Activated CD4-positive, alpha-beta T cell treated with anti-CD3 and anti-CD28 coated beads for 48 hours (primary cell): ENCODE results near the gene LAMA3.

ENCODE experiments used
- DNase-seq: peaks from one replicate; pipeline ENCODE4 v3.0.0-alpha.2; 2020

The LAMA3 gene

GRCh38 chr18:23953984-23954383, 264.7 kb downstream of the LAMA3 start:
- DNase-seq, result no peak

DNA sequence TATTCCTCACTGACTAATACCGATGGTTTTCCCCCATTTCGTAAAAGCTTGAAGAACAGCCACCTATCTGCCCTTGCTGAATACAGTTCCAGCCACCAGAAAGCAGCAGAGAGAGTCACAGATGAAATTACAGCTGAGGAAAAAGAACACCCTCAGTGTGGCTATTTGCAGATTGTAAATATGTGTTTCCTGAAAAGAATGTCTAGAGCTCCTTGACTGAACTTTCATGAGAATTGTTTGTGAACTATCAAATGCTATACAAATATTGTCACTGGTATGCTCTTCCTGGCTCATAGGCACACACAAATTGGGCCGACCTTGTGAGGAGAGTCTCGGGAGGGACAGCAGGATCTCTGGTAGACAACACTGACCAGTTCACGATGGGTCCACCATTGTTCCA, 267.2 kb downstream of the LAMA3 start:
- no peak for DNase-seq

- DNase-seq, result no peak
Observed at GRCh38 chr18:23958036-23958435, 268.8 kb downstream of the LAMA3 start.

DNA sequence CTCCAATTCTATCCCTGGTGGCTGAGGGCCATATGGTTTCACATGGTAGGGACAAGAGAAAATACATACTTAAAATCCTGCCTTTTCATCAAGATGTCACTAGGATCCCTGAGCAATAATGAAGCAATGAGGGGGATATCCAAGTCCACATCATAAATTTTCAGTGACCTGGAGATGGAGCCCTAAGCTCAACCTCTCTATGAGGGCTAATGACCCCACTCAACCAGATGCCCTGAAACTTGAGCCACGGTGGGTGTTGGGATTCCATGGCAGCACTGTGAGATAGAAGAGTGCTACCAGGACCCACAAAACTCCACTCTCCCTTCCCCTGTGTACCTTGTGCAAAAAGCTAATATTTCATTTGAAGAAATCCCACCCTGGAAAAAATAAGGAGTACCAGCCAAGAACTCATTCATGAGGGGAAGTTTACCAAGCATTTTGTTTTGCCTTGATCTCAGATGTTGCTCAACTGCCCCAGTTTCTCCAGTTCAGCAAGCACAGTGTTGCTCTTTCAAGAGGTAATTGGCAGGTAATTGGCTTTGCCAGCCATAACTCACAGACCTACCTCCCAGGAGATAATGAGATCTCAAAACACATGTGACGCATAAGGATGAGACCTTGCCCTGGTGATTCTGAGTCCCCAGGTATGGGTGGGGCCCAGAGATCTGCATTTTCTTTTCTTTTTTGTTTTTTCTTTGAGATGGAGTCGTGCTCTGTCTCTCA, 274.4 kb downstream of the LAMA3 start:
- DNase-seq, result no peak

DNA sequence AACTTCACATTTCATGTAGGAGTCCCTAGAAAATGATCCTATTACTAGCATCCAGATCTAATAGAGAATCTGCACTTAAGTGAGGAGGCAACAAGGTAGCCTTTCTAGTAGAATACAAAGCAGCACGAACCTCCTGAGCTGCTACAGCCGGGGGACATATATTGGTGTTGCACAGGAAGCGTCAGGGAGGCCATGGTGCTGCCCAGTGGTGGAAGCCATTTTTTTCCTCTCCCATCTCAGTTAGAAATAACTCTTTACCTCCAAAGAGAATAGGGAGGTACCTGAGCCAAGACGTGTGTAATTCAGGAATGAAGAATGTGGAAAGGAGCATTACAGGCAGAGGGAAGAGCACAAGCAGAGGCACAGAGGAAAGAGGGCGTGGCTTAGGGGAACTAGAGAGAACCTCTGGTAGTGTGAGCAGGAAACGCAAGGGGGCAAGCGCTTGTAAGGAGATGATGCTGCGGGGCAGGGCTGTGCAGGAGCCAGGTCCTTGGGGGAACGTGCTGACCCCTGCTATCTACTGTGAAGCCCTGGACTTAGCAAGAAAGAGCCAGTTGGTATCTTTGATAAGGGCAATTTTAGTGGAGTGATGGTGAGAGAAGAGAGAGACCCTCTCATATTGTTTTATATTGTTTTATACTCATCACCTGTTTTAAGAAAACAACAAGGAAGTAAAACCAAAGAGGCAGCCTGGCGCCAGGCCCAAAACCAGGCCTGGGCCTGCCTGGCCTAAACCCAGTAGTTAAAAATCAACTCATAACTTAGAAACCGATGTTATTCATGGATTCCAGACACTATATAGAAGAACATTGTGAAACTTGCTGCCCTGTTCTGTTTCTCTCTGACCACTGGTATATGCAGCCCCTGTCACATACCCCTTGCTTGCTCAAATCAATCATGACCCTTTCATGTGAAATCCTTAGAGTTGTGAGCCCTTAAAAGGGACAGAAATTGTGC, 275.3 kb downstream of the LAMA3 start:
- peak; percentile 68 for DNase-seq

DNA sequence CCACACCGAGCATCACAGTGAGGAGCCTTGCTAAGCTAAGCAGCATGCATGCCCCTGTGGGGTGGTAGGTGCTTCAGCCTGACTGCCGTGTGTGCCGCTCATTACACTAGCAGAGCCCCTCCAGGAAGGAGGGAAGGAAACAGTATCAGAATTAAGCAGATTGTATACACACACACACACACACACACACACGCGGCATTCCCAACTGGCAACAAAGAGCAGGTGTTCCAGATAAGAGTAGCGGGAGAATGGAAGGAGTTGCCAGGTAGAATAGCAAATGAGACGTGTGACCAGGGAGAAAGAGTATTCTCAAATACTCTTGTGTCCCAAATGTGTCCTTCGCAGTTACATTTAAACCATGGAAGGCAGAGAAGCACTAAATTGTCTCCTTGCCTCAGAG, 277.7 kb downstream of the LAMA3 start:
- DNase-seq, result no peak

GRCh38 chr18:23967321-23968089, 278.3 kb downstream of the LAMA3 start:
- peak; percentile 19 for DNase-seq

DNA sequence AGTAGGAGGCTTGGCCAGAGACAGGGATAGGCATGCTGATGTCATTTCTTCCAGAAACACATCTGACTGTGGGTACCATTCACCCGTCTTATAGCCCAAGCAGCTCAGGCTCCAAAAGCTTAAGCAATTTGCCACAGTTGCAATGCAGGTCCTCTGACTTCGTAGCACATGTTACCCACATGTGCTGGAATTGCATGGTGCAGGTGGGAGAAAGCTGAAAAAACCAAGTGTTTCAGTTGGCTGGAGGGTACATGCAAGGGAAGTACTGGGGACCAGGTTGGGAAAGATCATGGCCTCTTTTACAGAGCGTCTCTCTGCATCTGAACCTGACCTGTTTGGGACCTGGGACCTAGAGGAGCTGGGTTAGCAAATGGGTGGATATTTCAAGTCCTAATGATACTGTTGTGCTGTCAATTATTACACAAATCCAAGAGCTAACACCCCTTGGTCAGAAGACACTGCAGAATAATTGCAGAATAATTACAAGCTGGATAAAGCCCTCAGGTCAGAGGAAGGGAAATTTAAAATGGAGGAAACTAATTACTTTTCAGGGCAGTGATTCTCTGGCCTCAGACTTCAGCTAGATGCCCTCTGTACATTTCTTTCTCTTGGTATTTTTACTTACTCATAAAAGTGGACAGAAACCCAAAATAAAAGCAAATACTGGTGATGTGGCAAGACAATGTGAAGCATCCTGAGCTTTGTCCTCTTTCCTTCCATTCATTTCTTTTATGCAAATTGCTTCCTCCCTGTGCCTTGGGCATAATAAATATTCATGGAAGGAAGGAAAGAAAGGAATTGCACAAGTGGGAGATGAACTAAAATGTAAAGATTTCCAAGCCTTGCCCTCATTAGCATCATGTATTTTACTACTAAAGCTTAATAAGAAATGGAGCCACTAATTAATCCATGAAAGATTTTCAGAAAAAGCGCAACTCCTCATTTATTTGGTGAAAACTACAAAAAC, 279.7 kb downstream of the LAMA3 start:
- DNase-seq, result no peak

DNA sequence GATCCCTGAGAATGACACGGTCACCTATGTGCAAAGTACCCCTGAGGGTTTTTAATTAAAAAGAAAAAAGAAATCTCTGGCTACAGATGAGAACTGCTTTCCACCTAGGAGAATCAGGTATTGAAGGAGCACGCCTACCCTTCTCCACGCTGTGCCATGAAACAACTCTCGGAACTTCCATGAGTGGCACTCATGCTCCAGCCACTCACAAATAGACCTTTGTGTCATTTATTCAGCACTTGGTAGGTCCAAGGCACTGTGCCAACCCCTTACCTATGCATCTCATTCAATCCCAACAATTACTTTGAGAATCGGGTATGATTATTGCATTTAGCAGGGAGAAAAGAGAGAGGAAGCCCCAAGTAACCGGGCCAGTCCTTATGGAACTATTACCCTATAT, 280.4 kb downstream of the LAMA3 start:
- DNase-seq, result no peak

- peak; percentile 54 for DNase-seq
Observed at GRCh38 chr18:23970161-23971096, 281.2 kb downstream of the LAMA3 start.

- no peak for DNase-seq
Observed at GRCh38 chr18:23971097-23971440, 281.8 kb downstream of the LAMA3 start.

GRCh38 chr18:23971666-23972230, 282.5 kb downstream of the LAMA3 start:
- no peak for DNase-seq

DNA sequence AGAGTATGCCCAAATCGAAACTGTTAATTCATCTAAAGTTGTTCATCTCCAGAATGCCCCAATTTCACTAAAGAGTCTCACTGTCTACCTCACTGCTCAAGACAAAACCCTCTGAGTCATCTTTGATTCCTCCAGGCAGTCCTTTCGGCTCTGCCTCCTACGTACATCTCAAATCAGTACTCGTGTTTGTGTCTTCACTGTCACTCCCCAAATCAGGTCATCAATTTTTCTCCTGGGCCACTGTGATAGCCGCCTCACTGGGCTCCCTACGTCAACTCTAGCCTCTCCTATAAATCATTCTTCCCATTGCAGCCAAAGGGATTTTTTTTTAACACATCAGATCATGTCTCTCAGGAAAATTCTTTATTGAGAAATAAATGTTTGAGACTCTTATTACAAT, 283.2 kb downstream of the LAMA3 start:
- peak; percentile 46 for DNase-seq

DNA sequence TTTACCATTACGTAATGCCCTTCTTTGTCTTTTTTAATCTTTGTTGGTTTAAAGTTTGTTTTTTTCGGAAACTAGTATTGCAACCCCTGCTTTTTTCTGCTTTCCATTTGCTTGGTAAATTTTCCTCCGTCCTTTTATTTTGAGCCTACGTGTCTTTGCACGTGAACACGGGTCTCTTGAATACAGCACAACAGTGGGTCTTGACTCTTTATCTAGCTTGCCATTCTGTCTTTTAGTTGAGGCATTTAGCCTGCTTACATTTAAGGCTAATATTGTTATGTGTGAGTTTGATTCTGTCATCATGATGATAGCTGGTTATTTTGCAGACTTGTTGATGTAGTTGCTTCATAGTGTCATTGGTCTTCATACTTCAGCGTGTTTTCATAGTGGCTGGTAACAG, 287.9 kb downstream of the LAMA3 start:
- no peak for DNase-seq

DNA sequence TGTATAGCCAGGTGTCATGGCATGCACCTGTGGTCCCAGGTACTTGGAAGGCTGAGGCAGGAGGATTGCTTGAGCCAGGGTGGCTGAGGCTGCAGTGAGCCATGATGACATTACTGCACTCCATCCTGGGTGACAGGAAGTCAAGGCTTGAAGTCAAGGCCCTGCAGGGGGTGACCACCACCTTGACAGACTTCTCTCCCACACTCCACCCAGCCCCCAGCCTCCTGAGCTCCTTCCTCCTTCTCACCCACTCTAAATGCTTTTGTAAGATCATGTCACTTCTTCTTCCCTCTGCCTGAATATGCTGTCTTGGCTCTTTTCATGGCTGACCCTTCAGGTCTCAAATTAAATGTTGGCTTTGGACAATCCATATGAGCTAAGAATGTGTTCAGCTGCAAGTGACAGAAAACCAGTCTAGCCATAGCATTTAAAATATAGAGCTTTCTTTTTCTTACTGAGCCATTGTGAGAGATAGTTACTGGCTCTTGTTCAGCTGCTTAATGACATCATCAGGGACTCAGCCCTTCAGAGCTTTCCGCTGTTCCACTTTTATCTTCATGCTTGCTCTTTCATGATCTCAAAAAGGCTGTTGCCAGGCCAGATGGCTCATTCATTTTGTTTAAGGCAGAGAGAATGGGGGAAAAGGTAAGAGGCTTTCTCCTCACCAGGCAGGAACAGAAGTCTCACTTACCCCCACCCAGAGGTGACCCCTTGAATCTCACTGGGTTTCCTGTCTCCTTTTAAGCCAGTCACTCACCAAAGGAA, 288.6 kb downstream of the LAMA3 start:
- DNase-seq, result no peak

DNA sequence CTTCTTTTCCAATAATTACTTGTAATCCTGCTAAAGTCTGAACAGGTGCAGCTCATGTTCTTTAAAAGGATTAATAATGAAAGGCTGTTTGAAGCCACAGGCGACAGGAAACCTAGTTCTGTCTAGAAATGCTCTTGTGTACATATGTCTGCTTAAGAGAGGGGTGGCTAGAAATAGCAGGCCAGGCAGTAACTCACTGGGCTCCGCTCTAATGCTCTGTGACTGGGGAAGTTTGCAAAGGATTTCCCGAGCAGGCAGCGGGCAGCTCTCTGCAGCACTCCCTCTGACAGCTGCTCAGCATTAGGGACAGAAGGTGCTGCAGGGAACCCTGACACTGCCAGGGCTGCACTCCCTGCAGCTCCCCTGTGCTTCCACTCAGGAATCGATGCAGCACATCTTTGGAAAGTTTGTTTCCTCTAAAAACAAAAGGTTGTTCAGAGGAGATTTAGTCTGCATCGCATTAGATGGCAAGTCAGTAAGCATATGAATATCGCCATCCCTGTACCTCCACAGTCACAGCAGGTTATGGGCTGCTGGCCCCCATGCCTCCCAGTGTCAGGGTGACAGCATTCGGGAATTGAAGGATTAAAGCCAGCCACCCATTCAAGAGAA, 292.2 kb downstream of the LAMA3 start:
- DNase-seq, result no peak

DNA sequence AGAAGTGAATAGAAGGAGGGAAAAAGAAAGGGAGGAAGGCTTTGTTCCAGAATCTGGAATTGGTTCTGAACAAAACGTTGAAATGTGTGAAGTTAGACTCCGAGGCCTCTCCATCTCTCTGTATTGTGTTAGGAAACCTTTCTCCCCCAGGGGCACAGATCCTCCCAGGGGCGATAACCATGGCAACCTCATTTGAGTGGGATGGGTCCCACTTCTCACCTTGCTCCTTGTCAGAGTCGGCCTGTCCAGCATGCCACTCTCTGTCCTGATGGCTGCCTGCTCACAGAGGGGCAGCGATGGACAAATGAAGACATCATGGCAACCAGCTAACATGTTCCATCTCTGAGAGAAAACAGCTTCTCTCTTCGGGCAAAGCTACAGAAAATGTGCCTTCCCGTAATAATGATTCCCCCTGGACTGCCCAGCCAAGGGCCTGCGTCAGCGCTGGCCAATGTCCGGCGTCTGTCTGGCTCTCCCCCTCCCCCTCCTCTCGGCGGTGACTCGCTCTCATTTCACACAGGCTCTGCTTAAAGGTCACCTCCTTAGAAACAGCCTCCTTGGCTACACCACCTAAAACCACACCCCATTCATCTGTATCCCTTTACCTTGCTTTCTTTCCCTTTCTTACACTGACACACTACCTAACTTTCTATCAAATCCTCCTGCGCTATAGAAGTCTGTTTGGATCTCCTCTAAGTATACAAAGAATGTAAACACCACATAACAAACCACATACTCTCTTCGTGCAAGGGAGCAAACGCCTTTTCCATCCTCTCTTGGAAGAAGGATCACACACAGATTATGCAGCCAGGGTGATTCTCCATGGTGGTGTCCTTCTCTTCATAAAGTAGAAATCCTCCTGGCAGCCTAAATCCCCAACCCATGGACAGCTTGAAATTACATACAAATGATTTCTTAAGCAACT, 293.2 kb downstream of the LAMA3 start:
- DNase-seq, result no peak

GRCh38 chr18:23983112-23983511, 293.9 kb downstream of the LAMA3 start:
- no peak for DNase-seq
